Measurements from ENCODE around the gene GCNT1.
A peak's percentile ranks its signal among the peaks of the same experiment; 100 is the strongest.
"Not testable (repeated sequence)": the region's sequence is repeated elsewhere in the genome, so short reads cannot be mapped to it uniquely, and the experiment has no call there.

The GCNT1 gene

GRCh38 chr9:76526026-76526425 lies 67.0 kb downstream of the GCNT1 start:
- H3K4me1 ChIP-seq (ENCODE audit: control insufficient read depth in 1 of 2, insufficient read depth in 2 of 2, low read length in 2 of 2), result no peaks in the 10 kb centered on the region

GRCh38 chr9:76528056-76528455 lies 69.1 kb downstream of the GCNT1 start:
- Histone ChIP-seq H3K4me1 (ENCODE audit: control insufficient read depth in 1 of 2, insufficient read depth in 2 of 2, low read length in 2 of 2) (no peaks in the 10 kb centered on the region), H3K4me3 (ENCODE audit: low read depth in 1 of 2, low read length in 2 of 2) (no peak overlapping the region)

More at GRCh38 chr9:76526026-76526425, 67.0 kb downstream of the GCNT1 start:
- no peaks in the 10 kb centered on the region for H3K9me3 ChIP-seq (ENCODE audit: control insufficient read depth in 1 of 2, low read length in 2 of 2)
- H3K27ac ChIP-seq (ENCODE audit: low read length), result no peak overlapping the region
- no peaks in the 10 kb centered on the region for H3K27me3 ChIP-seq (ENCODE audit: low read depth, low read length)
- H3K4me3 ChIP-seq (ENCODE audit: low read depth in 1 of 2, low read length in 2 of 2), result no peak overlapping the region
- H3K36me3 ChIP-seq (ENCODE audit: control insufficient read depth in 1 of 2, insufficient read depth in 2 of 2, low read length in 2 of 2), result no peaks in the 10 kb centered on the region

GRCh38 chr9:76528642-76529190 lies 69.7 kb downstream of the GCNT1 start:
- no peaks in the 10 kb centered on the region for H3K36me3 ChIP-seq (ENCODE audit: control insufficient read depth in 1 of 2, insufficient read depth in 2 of 2, low read length in 2 of 2)
- H3K4me1 ChIP-seq (ENCODE audit: control insufficient read depth in 1 of 2, insufficient read depth in 2 of 2, low read length in 2 of 2), result peaks cover 0 to 3% of the 10 kb centered on the region in 2 donors
- no peaks in the 10 kb centered on the region for H3K9me3 ChIP-seq (ENCODE audit: control insufficient read depth in 1 of 2, low read length in 2 of 2)
- H3K27ac ChIP-seq (ENCODE audit: low read length), result no peak overlapping the region
- no peaks in the 10 kb centered on the region for H3K27me3 ChIP-seq (ENCODE audit: low read depth, low read length)
- H3K4me3 ChIP-seq (ENCODE audit: low read depth in 1 of 2, low read length in 2 of 2), result no peak overlapping the region

More at GRCh38 chr9:76528056-76528455, 69.1 kb downstream of the GCNT1 start:
- no peaks in the 10 kb centered on the region for H3K36me3 ChIP-seq (ENCODE audit: control insufficient read depth in 1 of 2, insufficient read depth in 2 of 2, low read length in 2 of 2)
- no peaks in the 10 kb centered on the region for H3K9me3 ChIP-seq (ENCODE audit: control insufficient read depth in 1 of 2, low read length in 2 of 2)
- H3K27me3 ChIP-seq (ENCODE audit: low read depth, low read length), result no peaks in the 10 kb centered on the region
- no peak overlapping the region for H3K27ac ChIP-seq (ENCODE audit: low read length)

- H3K9me3 ChIP-seq (ENCODE audit: control insufficient read depth in 1 of 2, low read length in 2 of 2), result no peaks in the 10 kb centered on the region
- H3K4me3 ChIP-seq (ENCODE audit: low read depth in 1 of 2, low read length in 2 of 2), result no peak overlapping the region
- no peaks in the 10 kb centered on the region for H3K36me3 ChIP-seq (ENCODE audit: control insufficient read depth in 1 of 2, insufficient read depth in 2 of 2, low read length in 2 of 2)
- H3K27me3 ChIP-seq (ENCODE audit: low read depth, low read length), result no peaks in the 10 kb centered on the region
- H3K27ac ChIP-seq (ENCODE audit: low read length), result no peak overlapping the region
- peaks cover 0 to 3% of the 10 kb centered on the region in 2 donors for H3K4me1 ChIP-seq (ENCODE audit: control insufficient read depth in 1 of 2, insufficient read depth in 2 of 2, low read length in 2 of 2)
These were observed 70.7 kb downstream of the GCNT1 start for GRCh38 chr9:76529653-76530052.

GRCh38 chr9:76530458-76531110 lies 71.6 kb downstream of the GCNT1 start:
- Histone ChIP-seq H3K36me3 (ENCODE audit: control insufficient read depth in 1 of 2, insufficient read depth in 2 of 2, low read length in 2 of 2) (no peaks in the 10 kb centered on the region), H3K9me3 (ENCODE audit: control insufficient read depth in 1 of 2, low read length in 2 of 2) (no peaks in the 10 kb centered on the region), H3K27me3 (ENCODE audit: low read depth, low read length) (no peaks in the 10 kb centered on the region), H3K4me3 (ENCODE audit: low read depth in 1 of 2, low read length in 2 of 2) (no peak overlapping the region), H3K4me1 (ENCODE audit: control insufficient read depth in 1 of 2, insufficient read depth in 2 of 2, low read length in 2 of 2) (peaks cover 0 to 3% of the 10 kb centered on the region in 2 donors), H3K27ac (ENCODE audit: low read length) (peak overlapping the region; percentile 1)

GRCh38 chr9:76531231-76531780 lies 72.3 kb downstream of the GCNT1 start:
- Histone ChIP-seq H3K4me1 (ENCODE audit: control insufficient read depth in 1 of 2, insufficient read depth in 2 of 2, low read length in 2 of 2) (peaks cover 0 to 3% of the 10 kb centered on the region in 2 donors), H3K36me3 (ENCODE audit: control insufficient read depth in 1 of 2, insufficient read depth in 2 of 2, low read length in 2 of 2) (no peaks in the 10 kb centered on the region), H3K27me3 (ENCODE audit: low read depth, low read length) (no peaks in the 10 kb centered on the region), H3K27ac (ENCODE audit: low read length) (no peak overlapping the region), H3K4me3 (ENCODE audit: low read depth in 1 of 2, low read length in 2 of 2) (no peak overlapping the region), H3K9me3 (ENCODE audit: control insufficient read depth in 1 of 2, low read length in 2 of 2) (no peaks in the 10 kb centered on the region)

GRCh38 chr9:76532877-76533276 lies 73.9 kb downstream of the GCNT1 start:
- not testable (repeated sequence) for H3K4me3 ChIP-seq (ENCODE audit: low read depth in 1 of 2, low read length in 2 of 2); H3K27ac ChIP-seq (ENCODE audit: low read length); H3K9me3 ChIP-seq (ENCODE audit: control insufficient read depth in 1 of 2, low read length in 2 of 2); H3K4me1 ChIP-seq (ENCODE audit: control insufficient read depth in 1 of 2, insufficient read depth in 2 of 2, low read length in 2 of 2); H3K27me3 ChIP-seq (ENCODE audit: low read depth, low read length); H3K36me3 ChIP-seq (ENCODE audit: control insufficient read depth in 1 of 2, insufficient read depth in 2 of 2, low read length in 2 of 2)

- Histone ChIP-seq H3K4me3 (ENCODE audit: low read depth in 1 of 2, low read length in 2 of 2) (no peak overlapping the region), H3K27me3 (ENCODE audit: low read depth, low read length) (no peaks in the 10 kb centered on the region), H3K27ac (ENCODE audit: low read length) (no peak overlapping the region), H3K9me3 (ENCODE audit: control insufficient read depth in 1 of 2, low read length in 2 of 2) (no peaks in the 10 kb centered on the region), H3K36me3 (ENCODE audit: control insufficient read depth in 1 of 2, insufficient read depth in 2 of 2, low read length in 2 of 2) (no peaks in the 10 kb centered on the region), H3K4me1 (ENCODE audit: control insufficient read depth in 1 of 2, insufficient read depth in 2 of 2, low read length in 2 of 2) (peaks cover 0 to 3% of the 10 kb centered on the region in 2 donors)
These were observed 75.0 kb downstream of the GCNT1 start for GRCh38 chr9:76534026-76534425.

GRCh38 chr9:76537150-76537646 lies 78.2 kb downstream of the GCNT1 start:
- H3K27me3 ChIP-seq (ENCODE audit: low read depth, low read length), result no peaks in the 10 kb centered on the region
- no peak overlapping the region for H3K27ac ChIP-seq (ENCODE audit: low read length)
- no peaks in the 10 kb centered on the region for H3K9me3 ChIP-seq (ENCODE audit: control insufficient read depth in 1 of 2, low read length in 2 of 2)

GRCh38 chr9:76539180-76539579 lies 80.2 kb downstream of the GCNT1 start:
- no peaks in the 10 kb centered on the region for H3K4me1 ChIP-seq (ENCODE audit: control insufficient read depth in 1 of 2, insufficient read depth in 2 of 2, low read length in 2 of 2)
- no peak overlapping the region for H3K27ac ChIP-seq (ENCODE audit: low read length)
- no peaks in the 10 kb centered on the region for H3K36me3 ChIP-seq (ENCODE audit: control insufficient read depth in 1 of 2, insufficient read depth in 2 of 2, low read length in 2 of 2)

More at GRCh38 chr9:76537150-76537646, 78.2 kb downstream of the GCNT1 start:
- Histone ChIP-seq H3K4me3 (ENCODE audit: low read depth in 1 of 2, low read length in 2 of 2) (no peak overlapping the region), H3K36me3 (ENCODE audit: control insufficient read depth in 1 of 2, insufficient read depth in 2 of 2, low read length in 2 of 2) (no peaks in the 10 kb centered on the region), H3K4me1 (ENCODE audit: control insufficient read depth in 1 of 2, insufficient read depth in 2 of 2, low read length in 2 of 2) (peaks cover 0 to 3% of the 10 kb centered on the region in 2 donors)

GRCh38 chr9:76542360-76542759 lies 83.4 kb downstream of the GCNT1 start:
- Histone ChIP-seq H3K4me1 (ENCODE audit: control insufficient read depth in 1 of 2, insufficient read depth in 2 of 2, low read length in 2 of 2) (no peaks in the 10 kb centered on the region), H3K9me3 (ENCODE audit: control insufficient read depth in 1 of 2, low read length in 2 of 2) (no peaks in the 10 kb centered on the region), H3K27me3 (ENCODE audit: low read depth, low read length) (no peaks in the 10 kb centered on the region), H3K36me3 (ENCODE audit: control insufficient read depth in 1 of 2, insufficient read depth in 2 of 2, low read length in 2 of 2) (no peaks in the 10 kb centered on the region), H3K4me3 (ENCODE audit: low read depth in 1 of 2, low read length in 2 of 2) (no peak overlapping the region), H3K27ac (ENCODE audit: low read length) (no peak overlapping the region)

More at GRCh38 chr9:76539180-76539579, 80.2 kb downstream of the GCNT1 start:
- H3K4me3 ChIP-seq (ENCODE audit: low read depth in 1 of 2, low read length in 2 of 2), result no peak overlapping the region
- no peaks in the 10 kb centered on the region for H3K27me3 ChIP-seq (ENCODE audit: low read depth, low read length)
- H3K9me3 ChIP-seq (ENCODE audit: control insufficient read depth in 1 of 2, low read length in 2 of 2), result no peaks in the 10 kb centered on the region

All from muscle layer of duodenum (tissue), 2 donors.